Glutamatergic neuron (in vitro differentiated cells): ENCODE results near the gene WHAMM. TPM values are rescaled to one million over a fixed set of nuclear protein-coding genes. Genes with fewer than 3 reads are reported as not detected.

Source experiments
- DNase-seq: peaks from one replicate; pipeline ENCODE4 v3.0.0; 2022
- H3K27ac Mint-ChIP-seq: one replicate; pipeline ENCODE4 v1.8.0; 2020; ENCODE audit warnings: mild to moderate bottlenecking, mixed read lengths, inconsistent platforms; ENCODE audit not compliant: unreplicated experiment
- H3K27me3 Mint-ChIP-seq: one replicate; pipeline ENCODE4 v1.8.0; 2020; ENCODE audit warnings: mild to moderate bottlenecking, moderate library complexity, mixed read lengths, inconsistent platforms; ENCODE audit not compliant: unreplicated experiment
- H3K36me3 Mint-ChIP-seq: one replicate; pipeline ENCODE4 v1.8.0; 2020; ENCODE audit warnings: mild to moderate bottlenecking, mixed read lengths, inconsistent platforms; ENCODE audit not compliant: unreplicated experiment
- H3K4me1 Mint-ChIP-seq: one replicate; pipeline ENCODE4 v1.8.0; 2020; ENCODE audit warnings: mild to moderate bottlenecking, low read depth, mixed read lengths, inconsistent platforms; ENCODE audit not compliant: unreplicated experiment
- H3K4me3 Mint-ChIP-seq: one replicate; pipeline ENCODE4 v1.8.0; 2020; ENCODE audit warnings: mild to moderate bottlenecking, mixed read lengths, inconsistent platforms; ENCODE audit not compliant: unreplicated experiment
- H3K9me3 Mint-ChIP-seq: one replicate; pipeline ENCODE4 v1.8.0; 2020; ENCODE audit warnings: mild to moderate bottlenecking, moderate library complexity, mixed read lengths, inconsistent platforms; ENCODE audit not compliant: unreplicated experiment
- total RNA-seq: library from RNA; stranded (reverse); fragmentation: NEBNext Ultra II Directional; extraction: Animal tissue kit (Norgen Biotek cat#: 25700); gene quantifications from one replicate; pipeline ENCODE4 v1.2.1, GENCODE V29; 2021; ENCODE audit not compliant: unreplicated experiment
- TF ChIP-seq, protein P1 (sequence below): fragments of 200-600 bp; sonication (generic); IDR thresholded peaks from one replicate; pipeline ENCODE4 v1.5.0; 2021; ENCODE audit not compliant: partially characterized antibody, unreplicated experiment

The WHAMM gene
- total RNA-seq, 1 donor from 2014 or later, result 4.2 TPM

DNA sequence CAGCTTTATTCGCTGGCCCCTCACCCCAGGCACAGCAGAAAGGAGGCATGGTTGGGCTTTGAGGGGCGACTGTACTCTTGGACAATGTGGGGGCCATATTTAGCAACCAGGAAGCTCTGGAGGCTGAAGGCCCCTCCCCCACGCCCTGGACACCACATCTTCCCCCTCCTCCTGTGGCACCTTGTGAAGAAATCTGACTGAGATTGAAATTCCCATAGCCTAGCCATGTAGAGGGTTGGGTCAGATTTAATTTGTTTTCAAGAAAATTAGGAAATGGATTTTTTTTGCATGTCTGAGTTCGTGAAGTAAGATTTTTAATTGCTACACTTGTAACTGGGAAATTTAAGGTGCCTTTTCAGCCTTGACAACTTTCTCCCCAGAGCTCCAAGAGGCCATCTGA, 28.1 kb upstream of the WHAMM start:
- Mint-ChIP-seq H3K4me3 (no peak overlapping the region), H3K27ac (no peak overlapping the region), H3K9me3 (no peaks in the 10 kb centered on the region), H3K4me1 (no peaks in the 10 kb centered on the region), H3K27me3 (peaks cover 1% of the 10 kb centered on the region), H3K36me3 (no peaks in the 10 kb centered on the region)
- TF ChIP-seq, protein P1, sequence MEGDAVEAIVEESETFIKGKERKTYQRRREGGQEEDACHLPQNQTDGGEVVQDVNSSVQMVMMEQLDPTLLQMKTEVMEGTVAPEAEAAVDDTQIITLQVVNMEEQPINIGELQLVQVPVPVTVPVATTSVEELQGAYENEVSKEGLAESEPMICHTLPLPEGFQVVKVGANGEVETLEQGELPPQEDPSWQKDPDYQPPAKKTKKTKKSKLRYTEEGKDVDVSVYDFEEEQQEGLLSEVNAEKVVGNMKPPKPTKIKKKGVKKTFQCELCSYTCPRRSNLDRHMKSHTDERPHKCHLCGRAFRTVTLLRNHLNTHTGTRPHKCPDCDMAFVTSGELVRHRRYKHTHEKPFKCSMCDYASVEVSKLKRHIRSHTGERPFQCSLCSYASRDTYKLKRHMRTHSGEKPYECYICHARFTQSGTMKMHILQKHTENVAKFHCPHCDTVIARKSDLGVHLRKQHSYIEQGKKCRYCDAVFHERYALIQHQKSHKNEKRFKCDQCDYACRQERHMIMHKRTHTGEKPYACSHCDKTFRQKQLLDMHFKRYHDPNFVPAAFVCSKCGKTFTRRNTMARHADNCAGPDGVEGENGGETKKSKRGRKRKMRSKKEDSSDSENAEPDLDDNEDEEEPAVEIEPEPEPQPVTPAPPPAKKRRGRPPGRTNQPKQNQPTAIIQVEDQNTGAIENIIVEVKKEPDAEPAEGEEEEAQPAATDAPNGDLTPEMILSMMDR, result no peak
- no peak for DNase-seq

GRCh38 chr15:82788496-82788895, 20.9 kb upstream of the WHAMM start:
- Mint-ChIP-seq H3K9me3 (peaks cover 3% of the 10 kb centered on the region), H3K4me1 (no peaks in the 10 kb centered on the region), H3K27ac (no peak overlapping the region), H3K27me3 (peaks cover 4% of the 10 kb centered on the region), H3K4me3 (no peak overlapping the region), H3K36me3 (no peaks in the 10 kb centered on the region)
- DNase-seq, result no peak
- TF ChIP-seq, protein P1, result no peak

GRCh38 chr15:82789491-82789890, 19.9 kb upstream of the WHAMM start:
- Mint-ChIP-seq H3K36me3 (peaks cover 5% of the 10 kb centered on the region), H3K27me3 (peaks cover 4% of the 10 kb centered on the region), H3K4me3 (no peak overlapping the region), H3K9me3 (peaks cover 5% of the 10 kb centered on the region), H3K4me1 (no peaks in the 10 kb centered on the region), H3K27ac (no peak overlapping the region)
- TF ChIP-seq, protein P1, result no peak
- no peak for DNase-seq

DNA sequence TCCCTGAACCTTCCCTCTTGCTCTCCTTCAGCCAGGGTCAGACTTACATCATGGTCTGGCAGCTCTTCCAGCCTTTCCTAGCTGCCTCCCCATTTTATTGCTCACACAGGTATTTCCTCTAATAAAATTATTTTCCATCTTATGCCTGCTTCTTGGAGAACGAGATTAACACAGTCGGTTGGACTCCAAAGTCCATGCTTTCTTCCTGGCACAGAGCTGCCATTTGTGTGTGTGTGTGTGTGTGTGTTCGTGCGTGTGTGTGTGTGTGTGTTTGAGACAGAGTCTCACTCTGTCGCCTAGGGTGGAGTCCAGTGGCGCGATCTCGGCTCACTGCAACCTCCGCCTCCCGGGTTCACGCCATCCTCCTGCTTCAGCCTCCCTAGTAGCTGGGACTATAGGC, 19.1 kb upstream of the WHAMM start:
- H3K27me3 Mint-ChIP-seq, result peaks cover 4% of the 10 kb centered on the region
- TF ChIP-seq, protein P1, result no peak
- DNase-seq, result no peak
- peaks cover 5% of the 10 kb centered on the region for H3K36me3 Mint-ChIP-seq
- no peaks in the 10 kb centered on the region for H3K4me1 Mint-ChIP-seq
- H3K27ac Mint-ChIP-seq, result no peak overlapping the region
- H3K9me3 Mint-ChIP-seq, result peaks cover 5% of the 10 kb centered on the region
- H3K4me3 Mint-ChIP-seq, result no peak overlapping the region

- Mint-ChIP-seq H3K4me1 (no peaks in the 10 kb centered on the region), H3K9me3 (peaks cover 5% of the 10 kb centered on the region), H3K4me3 (no peak overlapping the region), H3K36me3 (peaks cover 5% of the 10 kb centered on the region), H3K27me3 (peaks cover 4% of the 10 kb centered on the region), H3K27ac (no peak overlapping the region)
- TF ChIP-seq, protein P1, result no peak
- DNase-seq, result no peak
Observed at GRCh38 chr15:82792068-82792467, 17.4 kb upstream of the WHAMM start.
